GM20000 (cell line): ENCODE measurements around the gene NUCB2.

ENCODE experiments used
- DNase-seq: peaks from one replicate; pipeline ENCODE4 v3.0.0; 2012; ENCODE audit warnings: low spot score
- TF ChIP-seq, protein P1 (sequence below): IDR thresholded peaks from 2 replicates; pipeline ENCODE4 v1.5.1; 2012; ENCODE audit warnings: mild to moderate bottlenecking, control low read depth; ENCODE audit errors: extremely low read depth, missing control alignments

The NUCB2 gene

DNA sequence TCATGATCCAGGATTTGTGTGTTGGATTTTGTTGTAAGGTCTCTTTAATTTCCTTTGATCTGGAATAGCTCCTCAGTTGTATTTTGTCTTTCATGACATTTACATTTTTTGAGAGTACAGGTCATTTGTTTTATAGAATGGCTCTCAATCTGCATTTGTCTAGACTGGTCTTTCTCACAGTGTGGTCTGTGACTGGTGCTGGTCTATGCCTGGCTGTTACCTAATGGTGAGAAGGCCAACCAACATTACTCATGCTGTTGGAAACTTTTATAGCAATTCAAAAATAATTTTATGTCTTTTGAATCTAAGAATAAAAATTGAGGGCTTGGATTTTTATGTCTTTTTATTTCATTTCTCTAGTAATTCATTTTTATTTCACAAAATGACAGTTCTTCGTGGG, 71.1 kb downstream of the NUCB2 start:
- no peak for DNase-seq
- TF ChIP-seq, protein P1, sequence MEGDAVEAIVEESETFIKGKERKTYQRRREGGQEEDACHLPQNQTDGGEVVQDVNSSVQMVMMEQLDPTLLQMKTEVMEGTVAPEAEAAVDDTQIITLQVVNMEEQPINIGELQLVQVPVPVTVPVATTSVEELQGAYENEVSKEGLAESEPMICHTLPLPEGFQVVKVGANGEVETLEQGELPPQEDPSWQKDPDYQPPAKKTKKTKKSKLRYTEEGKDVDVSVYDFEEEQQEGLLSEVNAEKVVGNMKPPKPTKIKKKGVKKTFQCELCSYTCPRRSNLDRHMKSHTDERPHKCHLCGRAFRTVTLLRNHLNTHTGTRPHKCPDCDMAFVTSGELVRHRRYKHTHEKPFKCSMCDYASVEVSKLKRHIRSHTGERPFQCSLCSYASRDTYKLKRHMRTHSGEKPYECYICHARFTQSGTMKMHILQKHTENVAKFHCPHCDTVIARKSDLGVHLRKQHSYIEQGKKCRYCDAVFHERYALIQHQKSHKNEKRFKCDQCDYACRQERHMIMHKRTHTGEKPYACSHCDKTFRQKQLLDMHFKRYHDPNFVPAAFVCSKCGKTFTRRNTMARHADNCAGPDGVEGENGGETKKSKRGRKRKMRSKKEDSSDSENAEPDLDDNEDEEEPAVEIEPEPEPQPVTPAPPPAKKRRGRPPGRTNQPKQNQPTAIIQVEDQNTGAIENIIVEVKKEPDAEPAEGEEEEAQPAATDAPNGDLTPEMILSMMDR, result no peak

DNA sequence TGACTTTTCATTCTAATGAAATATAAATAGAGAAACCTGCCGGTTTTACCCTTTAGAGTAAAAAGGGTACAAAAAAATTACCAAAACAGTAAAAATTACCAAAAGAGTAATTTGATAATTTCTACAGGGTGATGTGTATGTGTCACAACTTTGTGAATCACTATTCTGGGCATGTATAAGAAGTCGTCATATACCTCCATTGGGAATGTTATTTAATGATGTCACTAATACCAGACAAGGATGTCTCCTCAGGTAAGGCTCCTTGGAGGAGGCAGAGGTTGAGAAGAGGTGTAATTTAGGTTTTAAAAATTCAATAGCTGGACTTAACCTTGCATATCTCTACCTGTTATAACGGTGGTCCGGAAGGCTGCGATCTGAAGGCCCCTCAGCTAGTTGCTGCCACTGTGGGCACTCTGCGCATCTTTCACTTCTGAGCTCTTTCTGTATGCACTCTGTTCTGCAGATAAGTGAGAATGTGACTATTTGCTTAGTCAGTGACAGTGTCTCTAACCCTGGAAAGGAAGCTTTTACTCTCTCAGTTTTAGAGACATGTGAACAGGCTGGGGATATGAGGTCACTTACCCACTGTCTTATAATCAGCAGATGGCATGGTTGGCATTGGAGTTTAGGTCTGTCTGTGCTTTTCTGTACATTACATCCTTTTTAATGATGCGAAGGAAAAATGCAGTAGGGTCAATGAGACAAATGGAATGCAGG, 74.1 kb downstream of the NUCB2 start:
- no peak for DNase-seq
- TF ChIP-seq, protein P1, result no peak

- no peak for DNase-seq
- TF ChIP-seq, protein P1, result no peak
Observed at GRCh38 chr11:17351172-17351509, 74.6 kb downstream of the NUCB2 start.

DNA sequence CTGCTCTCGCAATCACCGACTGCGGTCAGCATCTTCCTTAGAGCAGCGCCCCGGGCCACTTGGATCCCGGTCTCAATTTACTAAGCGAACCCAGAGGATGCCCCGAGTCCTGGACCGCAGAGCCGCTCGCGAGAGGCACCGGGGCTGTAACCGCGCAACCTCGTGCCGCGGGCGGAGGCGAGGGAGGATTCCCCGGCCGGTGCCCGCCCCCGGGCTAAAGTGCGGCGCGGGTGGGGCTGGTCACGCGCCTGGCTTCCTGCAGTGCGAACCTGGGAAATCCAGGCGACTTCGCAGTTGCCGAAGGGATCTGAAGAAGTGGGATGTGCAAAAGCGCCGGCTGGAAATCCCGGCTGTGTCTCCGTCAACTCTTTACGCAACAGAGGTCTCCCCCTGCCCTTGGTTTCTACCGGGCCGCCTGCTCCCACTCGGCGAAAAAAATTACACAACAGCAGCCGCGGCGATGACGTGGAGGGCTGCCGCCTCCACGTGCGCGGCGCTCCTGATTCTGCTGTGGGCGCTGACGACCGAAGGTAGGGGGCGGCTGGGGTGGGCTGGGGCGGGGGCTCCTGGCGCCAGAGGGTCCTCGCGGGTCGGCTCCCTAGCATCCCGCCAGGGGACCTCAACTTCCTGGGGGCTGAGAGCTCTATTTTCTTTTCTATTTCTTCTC, 75.1 kb downstream of the NUCB2 start, which contains the start of gene NCR3LG1:
Gene NCR3LG1, plus strand, starts transcription at position 291 of the 667 bp plus-strand sequence. Its CDS starts 170 bp downstream, at position 461.
- DNase-seq, result peak; percentile 54
- TF ChIP-seq, protein P1, result no peak

GRCh38 chr11:17352950-17353820, 76.6 kb downstream of the NUCB2 start:
- TF ChIP-seq, protein P1, result no peak
- peak; percentile 68 for DNase-seq

DNA sequence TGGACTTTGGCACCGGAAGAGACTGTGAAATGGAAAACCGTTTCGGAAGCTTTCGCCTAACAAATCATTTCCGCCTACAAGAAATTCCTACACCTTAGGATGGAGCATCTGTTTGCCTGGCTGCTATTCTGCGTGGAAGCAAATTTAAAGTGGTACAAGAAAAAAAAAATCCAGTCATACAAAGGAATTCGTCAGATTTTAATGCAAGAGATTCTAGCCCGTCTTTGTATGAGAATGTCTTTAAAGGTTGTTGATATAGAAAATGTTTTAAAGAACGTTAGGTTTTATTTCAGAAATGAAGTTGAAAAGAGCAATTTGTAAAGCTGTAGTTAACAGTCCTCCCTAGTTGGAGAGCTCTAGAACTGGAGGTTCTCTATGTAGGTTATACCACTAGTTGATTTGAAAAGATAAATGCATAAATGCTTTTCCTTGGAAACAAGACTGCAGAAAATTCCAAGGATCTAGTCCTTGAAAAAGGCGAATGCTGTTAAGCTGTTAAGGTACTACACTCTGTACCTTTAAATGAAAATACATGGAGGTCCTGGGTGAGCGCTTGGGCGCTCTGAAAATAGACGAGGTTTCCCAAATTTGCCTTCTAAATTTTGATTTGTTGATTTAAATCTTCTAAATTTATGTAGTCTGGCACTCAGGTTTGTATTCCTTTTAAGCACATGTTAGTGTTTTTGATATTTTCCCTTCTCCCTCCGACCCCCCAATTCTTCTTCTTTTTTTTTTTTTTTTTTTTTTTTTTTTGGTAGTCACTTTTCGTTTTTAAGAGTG, 77.5 kb downstream of the NUCB2 start:
- TF ChIP-seq, protein P1, result no peak
- no peak for DNase-seq
